SKM-1 treated with dmso at 0.1 percent for 144 hours (cell line): ENCODE results near the gene ATP2B2.

Experiments used
- DNase-seq: peaks from one replicate; lab custom pipeline; 2025; ENCODE audit not compliant: unreplicated experiment; lab: John Stamatoyannopoulos, UW

The ATP2B2 gene

GRCh38 chr3:10434144-10434937 is 71.0 kb downstream of the ATP2B2 start:
- DNase-seq, result no peak

GRCh38 chr3:10432931-10433330 is 72.5 kb downstream of the ATP2B2 start:
- DNase-seq, result no peak

GRCh38 chr3:10432156-10432845 is 73.1 kb downstream of the ATP2B2 start:
- DNase-seq, result no peak

DNA sequence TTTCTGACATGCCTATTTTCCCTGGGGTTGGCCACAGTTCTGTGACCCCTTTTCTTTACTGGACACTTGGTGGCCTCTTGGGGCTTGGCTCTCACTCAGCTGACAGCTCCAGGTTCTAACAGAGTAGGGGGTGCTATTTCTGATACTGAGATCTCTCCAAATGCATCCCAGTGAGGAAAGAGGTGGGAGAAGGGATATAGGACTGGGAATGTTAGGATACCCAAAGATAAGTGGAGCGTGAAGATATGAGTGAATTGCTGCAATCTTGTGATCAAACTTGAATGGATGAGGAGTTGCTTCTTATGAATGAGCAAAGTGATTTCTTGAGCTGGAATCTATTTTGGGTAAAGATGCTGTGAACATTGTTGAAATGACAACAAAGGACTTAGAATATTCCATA is 74.6 kb downstream of the ATP2B2 start:
- no peak for DNase-seq

- DNase-seq, result no peak
Observed at GRCh38 chr3:10428406-10429091, 76.8 kb downstream of the ATP2B2 start.

DNA sequence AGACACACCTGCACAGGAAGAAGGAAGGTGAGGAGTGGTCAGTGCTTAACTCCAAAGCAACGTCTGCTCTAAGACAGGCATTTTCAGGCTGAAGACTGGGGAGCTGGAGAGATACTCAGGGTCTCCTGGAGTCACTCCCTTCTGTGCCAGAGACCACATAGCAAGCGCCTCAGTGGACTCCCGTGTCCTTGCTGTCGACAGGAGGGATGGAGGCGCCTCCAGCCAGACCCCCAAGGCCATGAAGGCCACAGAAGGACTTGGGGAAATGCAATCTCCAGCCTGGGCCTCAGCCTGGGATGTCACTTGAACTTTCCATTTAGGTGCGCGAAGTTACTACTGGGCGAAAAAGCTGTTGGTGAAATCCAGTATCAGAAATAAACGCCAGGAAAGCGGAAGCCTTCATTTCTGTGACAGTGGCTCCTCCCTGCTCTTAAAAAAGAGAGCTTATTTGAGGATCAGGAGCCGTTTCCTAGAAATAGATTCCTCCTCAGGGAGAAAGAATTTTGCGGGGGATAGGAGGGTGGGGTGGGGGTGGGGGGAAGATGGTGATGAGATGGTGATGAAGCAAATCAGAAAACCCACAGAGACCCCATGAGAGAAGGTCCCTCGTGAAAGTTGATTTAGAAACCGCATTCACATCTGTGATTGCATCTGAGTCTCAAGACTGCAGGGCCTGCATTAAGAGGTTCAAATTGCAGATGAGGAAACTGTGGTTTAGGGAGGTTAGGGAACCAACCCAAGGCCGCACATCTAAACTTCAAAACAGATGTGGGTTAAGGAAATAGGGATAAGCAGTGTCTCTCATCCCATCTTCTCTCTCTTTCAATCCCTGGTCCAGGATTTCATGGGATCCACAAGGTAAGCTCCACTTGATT is 78.8 kb downstream of the ATP2B2 start:
- DNase-seq, result peak; percentile 11

GRCh38 chr3:10423171-10423882 is 82.1 kb downstream of the ATP2B2 start:
- no peak for DNase-seq

GRCh38 chr3:10421996-10422395 is 83.4 kb downstream of the ATP2B2 start:
- no peak for DNase-seq

DNA sequence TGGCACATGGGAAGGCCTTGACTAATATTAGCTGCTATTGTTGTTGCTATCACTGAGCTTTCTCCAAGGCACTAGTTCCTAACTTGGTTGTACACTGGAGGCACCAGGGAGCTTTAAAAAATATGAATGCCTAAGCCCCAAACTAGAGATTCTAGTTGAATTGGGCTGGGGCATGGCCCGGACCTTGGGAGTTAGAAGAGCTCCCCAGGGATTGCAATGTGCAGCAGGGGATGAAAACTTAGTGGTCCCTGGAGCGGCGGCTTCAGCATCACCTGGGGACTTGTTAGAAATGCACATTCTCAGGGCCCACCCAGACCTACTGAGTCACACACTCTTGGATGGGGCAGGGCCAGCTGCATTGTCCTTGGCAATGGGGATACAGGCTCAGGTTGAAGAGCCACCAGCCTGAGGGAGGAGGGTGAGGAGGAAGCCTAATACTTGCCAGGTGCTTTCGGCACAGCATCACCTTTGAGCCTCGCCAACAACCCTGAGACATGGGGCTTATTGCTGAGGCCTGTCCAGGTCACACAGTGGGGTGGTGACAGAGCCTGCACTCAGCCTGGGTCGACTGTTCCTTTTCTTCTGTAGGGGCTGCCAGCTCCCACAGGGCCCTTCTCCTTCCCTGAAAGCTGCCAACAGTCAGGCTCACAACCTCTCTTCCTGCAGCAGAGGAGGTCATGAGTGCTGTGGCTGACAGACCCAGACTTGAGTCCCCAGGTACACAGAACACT is 84.5 kb downstream of the ATP2B2 start:
- DNase-seq, result no peak

DNA sequence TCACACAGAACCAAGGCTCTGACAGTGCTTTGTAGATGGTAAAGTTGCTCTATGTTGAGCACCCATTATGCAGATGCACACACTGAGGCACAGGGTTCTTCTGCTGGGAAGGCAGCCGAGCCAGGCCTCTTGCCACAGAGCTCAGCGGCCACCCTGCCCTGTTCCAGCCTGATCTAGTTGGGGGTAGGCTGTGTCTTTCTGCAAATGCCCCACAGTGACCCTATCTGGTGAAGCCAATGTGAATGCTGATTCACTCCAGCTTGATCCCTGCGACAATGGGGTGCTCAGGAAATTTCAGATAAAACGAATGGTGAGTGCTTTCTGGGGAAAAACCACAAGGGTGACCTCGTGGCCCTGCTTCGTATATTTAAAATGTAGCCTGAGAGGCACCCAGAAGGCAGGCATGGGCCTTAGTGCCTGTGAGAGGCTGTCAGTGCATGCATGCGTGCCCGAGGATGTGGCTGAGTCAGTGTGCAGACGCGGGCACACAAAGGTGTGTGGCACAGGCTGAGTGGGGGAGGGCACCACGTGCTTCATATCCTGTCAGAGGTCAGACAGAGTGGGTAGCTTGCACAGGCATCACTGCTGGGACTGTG is 85.7 kb downstream of the ATP2B2 start:
- DNase-seq, result no peak

DNA sequence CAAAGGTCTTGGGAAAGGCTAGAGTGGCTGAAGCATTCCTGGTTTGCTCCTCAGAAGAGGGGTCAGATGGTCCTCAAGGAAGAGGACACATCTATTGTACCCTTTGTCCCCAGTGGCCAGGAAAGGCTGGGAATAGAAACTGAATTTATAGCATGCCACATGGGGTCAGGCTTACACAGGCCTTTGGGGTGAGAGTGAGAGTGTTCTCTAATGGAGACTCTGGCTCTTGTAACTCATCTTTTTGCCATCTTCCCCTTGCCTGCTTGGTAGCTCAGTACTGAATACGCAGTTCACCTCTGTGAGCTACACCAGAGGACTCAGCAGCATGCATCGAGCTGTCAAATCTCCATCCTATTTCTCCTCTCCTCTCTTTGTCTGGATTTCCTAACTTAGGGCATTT is 87.5 kb downstream of the ATP2B2 start:
- DNase-seq, result no peak

DNA sequence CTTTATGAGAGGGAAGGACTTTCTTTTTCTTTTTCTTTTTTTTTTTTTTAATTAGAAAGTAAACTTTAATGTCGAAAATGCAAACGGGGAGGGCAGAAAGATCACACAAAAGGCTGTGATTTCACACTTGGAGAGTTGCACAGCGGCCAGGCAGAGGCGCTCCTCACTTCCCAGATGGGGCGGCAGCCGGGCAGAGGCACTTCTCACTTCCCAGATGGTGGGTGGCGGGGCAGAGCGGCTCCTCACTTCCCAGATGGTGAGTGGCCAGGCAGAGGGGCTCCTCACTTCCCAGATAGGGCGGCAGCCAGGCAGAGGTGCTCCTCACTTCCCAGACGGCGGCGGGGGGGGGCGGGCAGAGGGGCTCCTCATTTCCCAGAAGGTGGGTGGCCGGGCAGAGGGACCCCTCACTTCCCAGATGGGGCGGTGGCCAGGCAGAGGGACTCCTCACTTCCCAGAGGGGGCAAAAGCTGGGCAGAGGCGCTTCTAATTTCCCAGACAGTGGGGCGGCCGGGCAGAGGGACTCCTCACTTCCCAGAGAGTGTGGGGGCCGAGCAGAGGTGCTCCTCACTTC is 88.6 kb downstream of the ATP2B2 start:
- DNase-seq, result no peak

DNA sequence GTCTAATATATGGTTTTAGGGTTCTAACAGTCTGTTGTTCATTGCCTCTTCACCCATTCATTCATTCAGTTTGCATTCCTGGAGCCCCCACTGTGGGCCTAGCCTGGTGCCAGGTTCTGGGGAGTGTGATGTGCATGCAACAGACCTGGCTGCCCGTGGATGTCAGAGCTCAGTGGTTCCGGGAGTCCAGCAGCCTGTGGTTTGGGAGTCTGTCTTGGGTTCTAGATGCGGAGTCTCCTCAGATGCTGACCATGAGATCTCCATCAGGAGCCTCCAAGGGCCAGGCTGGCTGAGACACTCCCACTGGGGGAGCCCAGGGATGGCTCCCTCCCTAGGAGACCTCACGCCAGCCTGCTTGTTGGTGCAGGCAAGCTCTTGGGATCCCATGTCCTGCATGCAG is 92.3 kb downstream of the ATP2B2 start:
- no peak for DNase-seq

DNA sequence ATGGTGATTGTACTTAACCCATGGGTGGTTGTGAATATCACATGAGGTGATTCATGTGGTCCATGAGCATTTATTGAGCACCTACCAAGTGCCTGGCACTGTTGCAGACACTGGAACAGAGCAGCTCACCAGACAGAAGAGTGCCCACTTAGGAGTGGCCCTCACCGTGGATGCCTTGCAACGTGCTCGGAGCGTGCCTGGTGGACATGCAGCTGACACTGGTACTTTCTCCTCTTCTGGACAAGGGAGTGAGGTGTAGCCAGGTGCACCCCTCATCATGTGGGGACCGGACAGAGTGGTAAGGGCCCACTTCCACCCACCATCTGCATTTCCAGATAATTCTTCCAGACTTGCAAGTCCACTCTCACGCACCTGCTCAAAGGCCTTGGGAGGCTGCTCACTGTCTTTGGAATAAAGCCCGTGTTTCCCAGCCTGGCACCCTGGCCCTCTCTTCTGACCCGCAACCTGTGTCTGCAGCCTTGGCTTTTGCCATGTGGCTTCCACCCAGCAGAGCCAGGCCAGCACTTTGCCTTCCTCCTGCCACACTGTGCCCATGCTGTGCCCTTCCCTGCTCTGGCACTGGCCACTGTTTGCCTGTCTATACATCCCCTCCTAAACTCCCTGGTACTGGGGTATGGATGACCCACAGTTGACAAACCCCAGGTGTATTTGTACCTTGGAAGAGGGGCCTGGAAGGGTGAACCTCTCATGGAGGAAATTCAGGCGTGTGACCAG is 93.6 kb downstream of the ATP2B2 start:
- DNase-seq, result no peak

DNA sequence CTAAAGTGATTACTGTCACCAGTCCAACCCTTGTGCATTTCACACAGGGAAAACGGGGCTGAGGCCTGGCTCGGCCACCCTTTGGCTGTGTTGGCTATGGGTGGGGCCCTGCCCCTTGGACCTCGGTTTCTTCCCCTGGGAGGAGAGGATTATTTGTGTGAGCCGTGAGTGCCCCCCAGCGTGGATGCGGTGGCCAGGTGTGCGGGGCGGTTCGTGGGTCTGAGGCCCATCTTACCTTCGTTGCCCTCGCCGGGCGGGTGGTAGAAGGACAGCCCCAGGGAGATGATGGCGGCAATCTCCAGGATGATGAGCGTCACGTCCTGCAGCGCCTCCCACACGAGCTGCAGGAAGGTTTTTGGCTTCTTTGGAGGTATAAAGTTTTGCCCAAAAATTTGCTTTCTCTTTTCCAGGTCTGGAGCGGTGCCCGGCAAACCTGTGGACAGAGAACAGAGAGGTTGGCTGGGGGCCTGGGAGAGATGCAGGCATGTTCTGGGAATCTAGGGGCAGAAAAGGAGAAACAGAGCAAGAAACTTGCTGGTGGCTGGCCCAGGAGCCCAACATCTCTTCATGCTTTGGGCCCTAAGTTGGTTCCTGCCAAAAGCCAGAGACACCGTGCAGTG is 94.9 kb downstream of the ATP2B2 start:
- no peak for DNase-seq

- no peak for DNase-seq
Observed at GRCh38 chr3:10408680-10409079, 96.7 kb downstream of the ATP2B2 start.

DNA sequence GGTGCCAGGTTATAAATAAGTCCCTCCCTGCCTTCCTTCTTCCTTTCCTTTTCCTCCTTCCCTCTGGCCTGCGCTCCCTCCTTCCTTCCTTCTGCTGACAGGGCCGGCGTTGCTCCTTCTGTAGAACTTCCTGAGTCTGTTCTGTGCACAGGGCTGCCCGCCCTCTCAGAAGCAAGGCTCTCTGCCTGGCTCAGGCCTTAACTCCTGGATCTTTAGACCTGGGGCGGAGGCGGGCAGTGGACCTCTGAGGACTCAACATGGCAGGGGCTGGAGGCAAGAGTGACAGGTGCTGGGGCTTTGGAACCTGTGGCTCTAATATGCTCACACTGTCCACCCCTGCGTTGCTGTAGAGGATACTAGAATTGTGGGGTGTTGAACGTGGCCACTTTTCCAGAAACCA is 98.0 kb downstream of the ATP2B2 start:
- DNase-seq, result no peak

DNA sequence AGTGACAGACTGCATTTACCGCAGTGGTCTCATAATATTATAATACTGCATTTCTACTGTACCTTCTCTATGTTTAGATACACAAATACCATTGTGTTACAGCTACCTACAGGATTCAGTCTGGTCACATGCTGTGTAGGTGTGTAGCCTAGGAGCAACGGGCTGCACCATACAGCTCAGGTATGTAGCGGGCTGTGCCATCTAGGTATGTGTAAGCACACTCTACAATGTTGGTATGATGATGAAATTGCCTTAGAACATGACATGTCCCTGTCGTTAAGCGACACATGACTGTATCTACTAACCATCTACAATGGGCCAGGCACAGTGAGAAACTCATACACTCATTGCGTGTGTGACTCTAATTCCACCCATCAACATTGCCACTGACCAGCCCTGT is 99.0 kb downstream of the ATP2B2 start:
- no peak for DNase-seq
